Subcutaneous adipose tissue (tissue), 4 donors: ENCODE results near the gene NCKAP5. TPM values are rescaled to one million over a fixed set of nuclear protein-coding genes. Genes with fewer than 3 reads are reported as not detected.

ENCODE experiments used
- total RNA-seq, 4 donors: library from RNA; depleted of rRNA; stranded (reverse); fragments of >200 nt; gene quantifications; one replicate each; pipeline ENCODE4 v1.1.0, GENCODE V29; 2016
- TF ChIP-seq, protein P1 (sequence below): fragments of 450-650 bp; IDR thresholded peaks from one replicate; pipeline ENCODE4 v1.5.1; 2016; ENCODE audit warnings: low read depth, mild to moderate bottlenecking, control low read depth, antibody characterized with exemption, moderate library complexity

Gene NCKAP5
- total RNA-seq, 4 donors from 2014 or later: 1.5 to 6.4 (median 3.8) TPM

- TF ChIP-seq, protein P1, sequence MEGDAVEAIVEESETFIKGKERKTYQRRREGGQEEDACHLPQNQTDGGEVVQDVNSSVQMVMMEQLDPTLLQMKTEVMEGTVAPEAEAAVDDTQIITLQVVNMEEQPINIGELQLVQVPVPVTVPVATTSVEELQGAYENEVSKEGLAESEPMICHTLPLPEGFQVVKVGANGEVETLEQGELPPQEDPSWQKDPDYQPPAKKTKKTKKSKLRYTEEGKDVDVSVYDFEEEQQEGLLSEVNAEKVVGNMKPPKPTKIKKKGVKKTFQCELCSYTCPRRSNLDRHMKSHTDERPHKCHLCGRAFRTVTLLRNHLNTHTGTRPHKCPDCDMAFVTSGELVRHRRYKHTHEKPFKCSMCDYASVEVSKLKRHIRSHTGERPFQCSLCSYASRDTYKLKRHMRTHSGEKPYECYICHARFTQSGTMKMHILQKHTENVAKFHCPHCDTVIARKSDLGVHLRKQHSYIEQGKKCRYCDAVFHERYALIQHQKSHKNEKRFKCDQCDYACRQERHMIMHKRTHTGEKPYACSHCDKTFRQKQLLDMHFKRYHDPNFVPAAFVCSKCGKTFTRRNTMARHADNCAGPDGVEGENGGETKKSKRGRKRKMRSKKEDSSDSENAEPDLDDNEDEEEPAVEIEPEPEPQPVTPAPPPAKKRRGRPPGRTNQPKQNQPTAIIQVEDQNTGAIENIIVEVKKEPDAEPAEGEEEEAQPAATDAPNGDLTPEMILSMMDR: no peak
Measured at GRCh38 chr2:133143645-133144044, 424.6 kb downstream of the NCKAP5 start.

DNA sequence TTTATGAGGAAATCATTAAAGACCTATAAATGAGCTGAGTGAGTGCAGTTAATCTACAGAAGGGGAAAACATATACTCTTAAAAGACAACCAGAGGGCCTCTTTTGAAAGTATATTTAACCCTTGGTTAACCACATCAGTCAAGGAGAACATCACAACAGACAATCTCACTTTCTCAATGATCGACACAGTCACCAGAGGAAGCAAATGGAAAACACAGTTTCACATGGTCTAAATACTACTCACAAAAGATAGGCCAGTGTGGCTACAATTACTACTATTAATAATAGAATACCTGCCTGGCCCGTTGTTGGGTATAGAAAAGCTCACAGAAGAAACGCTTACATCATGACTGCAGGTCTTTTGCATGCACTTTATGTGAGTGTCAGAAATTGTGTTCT, 426.2 kb downstream of the NCKAP5 start:
- TF ChIP-seq, protein P1: no peak

DNA sequence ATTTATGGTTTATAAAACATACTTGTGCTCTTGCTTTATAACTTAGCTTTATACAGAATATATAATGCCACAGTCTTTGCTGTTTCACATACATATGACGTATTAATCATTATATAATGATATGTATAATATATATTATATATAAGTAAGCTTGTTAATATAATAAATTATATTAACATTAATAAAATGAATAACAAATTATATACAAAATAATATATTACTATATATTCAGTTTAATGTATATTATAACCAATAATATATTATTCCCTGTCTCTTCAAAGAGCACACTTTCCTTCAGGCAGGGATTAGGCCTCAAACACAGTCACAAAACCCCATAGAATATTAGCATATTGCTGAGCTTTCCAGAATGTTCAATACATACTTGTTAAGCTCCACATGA, 427.6 kb downstream of the NCKAP5 start:
- TF ChIP-seq, protein P1: no peak

GRCh38 chr2:133139847-133140533, 428.3 kb downstream of the NCKAP5 start:
- TF ChIP-seq, protein P1: no peak

DNA sequence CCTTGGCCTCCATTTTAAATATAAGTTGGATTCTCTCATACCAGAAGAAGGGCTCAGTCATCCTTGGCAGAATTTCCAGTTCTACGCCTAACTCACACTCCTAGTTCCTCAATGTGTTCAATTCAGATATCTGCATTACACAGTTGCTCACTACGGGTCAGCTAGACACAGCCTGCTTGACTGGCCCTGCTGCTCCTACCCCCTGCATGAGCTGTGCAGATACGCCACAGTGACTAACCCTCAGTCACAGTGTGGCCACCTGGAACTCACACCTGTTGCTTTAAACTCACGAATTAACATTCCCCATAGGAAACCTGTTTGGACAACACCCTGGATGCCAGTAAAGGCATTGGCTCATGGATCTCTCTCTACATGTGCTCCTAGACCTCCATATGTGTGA, 429.6 kb downstream of the NCKAP5 start:
- TF ChIP-seq, protein P1: no peak

DNA sequence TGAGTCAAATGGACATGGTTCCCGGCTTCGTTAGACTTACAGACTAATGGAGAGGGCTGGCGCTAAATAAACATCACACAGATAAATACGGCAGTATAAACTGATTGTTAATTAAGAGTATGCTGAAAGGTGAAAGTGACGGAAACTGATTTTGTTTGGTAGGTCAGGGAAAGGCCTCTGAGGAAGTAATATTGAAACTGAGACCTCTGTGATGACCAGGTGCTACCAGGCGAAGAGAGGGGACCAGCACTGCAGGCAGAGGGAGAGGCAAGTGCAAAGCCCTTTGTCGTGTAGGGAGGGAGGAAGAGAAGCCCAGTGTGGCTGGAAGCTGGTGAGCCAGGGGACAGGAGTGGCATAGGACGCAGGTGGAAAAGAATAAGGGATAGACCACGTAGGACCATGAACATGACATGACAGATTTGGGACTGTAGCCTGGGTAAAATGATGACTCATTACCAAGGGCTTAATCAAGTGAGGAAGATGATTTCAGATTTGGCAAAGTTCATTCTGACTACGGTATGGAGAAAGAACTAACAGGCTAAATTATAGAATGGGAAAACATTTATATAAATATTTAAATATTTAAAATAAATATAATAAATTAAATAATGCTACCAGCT, 433.1 kb downstream of the NCKAP5 start:
- TF ChIP-seq, protein P1: no peak

GRCh38 chr2:133130548-133131246, 437.6 kb downstream of the NCKAP5 start:
- TF ChIP-seq, protein P1: no peak
